Activated gamma-delta T cell treated with Interleukin-2 at 50 U/mL for 16 hours (primary cell): ENCODE results near the gene TBC1D2B.
A peak's percentile ranks its signal among the peaks of the same experiment; 100 is the strongest.

Experiments used
- DNase-seq: peaks from one replicate; pipeline ENCODE4 v3.0.0-alpha.2; 2020

The TBC1D2B gene

GRCh38 chr15:78024519-78024870 lies 53.0 kb downstream of the TBC1D2B start:
- DNase-seq: no peak

DNA sequence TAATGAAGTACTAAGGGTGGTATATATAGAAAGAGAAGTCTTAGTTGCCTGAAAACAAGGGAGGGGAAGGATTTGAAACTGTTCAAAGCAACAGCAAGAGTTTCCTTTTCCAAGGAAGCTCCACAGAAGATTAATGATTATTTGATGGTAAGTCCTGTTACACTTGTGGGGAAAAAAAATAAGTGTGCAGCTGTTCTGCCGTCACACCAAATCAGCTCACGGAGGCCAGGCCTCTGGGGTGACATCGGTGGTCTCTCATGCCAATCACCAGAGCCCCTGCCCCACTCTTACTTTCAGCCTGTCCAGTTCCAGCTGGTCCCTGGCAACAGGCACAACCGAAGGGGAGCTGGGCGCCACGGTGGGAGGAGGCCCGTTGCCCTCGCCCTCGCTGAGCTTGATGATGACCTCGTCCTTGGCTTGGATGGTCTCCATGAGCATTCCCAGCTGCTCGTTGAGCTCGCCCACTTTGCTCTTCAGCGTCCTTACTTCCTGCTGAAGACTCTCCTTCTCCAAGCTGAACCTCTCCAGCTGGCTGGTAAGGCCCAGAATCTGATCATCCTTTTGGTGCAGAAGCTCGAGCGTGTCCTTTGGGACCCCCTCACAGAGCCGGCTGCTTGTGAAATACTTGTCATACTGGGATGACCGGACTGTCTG lies 53.5 kb downstream of the TBC1D2B start:
- no peak for DNase-seq

DNA sequence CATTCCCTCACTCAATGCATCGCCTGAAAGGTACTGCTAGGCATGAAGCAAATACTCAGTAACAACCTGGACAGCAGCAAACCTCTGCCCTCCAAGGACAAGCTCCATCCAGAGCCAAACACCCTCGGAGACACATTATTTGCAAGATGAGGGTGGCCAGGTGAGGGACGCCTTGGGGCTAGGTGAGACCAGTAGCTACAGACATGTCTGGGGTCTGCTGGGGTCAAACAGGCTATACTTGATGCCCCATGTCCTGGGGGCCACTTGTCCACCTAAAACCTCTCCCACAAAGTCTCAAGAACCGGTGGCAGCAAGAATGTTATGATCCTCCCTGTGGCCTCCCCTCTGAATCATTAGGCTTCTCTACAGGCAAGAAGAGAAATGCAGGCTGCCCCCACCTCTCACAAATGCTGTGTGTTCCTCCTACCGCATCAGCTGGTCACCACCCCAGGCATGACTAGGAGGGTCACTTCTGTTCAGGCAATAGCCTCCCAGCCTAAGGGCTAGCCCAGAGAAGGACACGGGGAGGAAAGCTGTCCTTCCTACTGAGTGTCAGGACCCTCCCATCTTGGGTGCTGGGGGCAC lies 54.3 kb downstream of the TBC1D2B start:
- no peak for DNase-seq

DNA sequence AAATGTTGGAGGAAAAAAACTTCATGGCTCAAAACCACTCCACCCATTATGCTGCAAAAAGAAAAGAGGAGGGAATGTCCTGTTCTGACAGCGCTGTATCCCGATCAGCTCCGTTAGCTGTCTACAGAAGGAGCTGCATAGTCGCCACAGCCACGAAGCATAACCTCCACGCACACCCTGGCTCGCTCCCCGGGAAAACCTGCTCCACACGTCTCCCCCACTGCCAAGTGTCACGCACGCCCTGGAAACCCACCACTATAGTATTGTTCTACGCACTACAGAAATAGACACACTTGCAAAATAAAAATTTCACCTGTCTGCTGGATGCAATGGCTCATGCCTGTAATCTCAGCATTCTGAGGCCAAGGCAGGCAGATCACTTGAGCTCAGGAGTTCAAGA lies 55.8 kb downstream of the TBC1D2B start:
- no peak for DNase-seq

- no peak for DNase-seq
Measured at GRCh38 chr15:78020007-78020406, 57.5 kb downstream of the TBC1D2B start.

GRCh38 chr15:78018946-78019644 lies 58.4 kb downstream of the TBC1D2B start:
- no peak for DNase-seq

DNA sequence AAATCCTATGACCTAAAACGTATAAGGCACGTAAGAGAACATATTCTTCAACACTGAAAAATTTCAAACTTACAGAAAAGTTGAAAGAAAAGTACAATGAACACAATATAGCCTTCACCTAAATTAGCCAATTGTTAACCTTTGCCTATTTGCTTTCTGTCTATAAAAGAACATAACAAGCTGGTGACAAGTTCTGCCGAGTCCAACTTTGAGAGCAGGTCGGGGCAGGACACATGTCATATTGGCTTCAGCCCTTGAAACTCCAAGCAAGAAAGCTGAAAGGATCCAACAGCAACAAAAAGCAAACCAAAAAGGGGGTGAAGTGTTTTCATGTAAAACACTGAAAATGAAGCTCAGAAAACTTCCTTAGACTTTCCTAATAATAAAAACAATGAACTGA lies 59.1 kb downstream of the TBC1D2B start:
- no peak for DNase-seq

DNA sequence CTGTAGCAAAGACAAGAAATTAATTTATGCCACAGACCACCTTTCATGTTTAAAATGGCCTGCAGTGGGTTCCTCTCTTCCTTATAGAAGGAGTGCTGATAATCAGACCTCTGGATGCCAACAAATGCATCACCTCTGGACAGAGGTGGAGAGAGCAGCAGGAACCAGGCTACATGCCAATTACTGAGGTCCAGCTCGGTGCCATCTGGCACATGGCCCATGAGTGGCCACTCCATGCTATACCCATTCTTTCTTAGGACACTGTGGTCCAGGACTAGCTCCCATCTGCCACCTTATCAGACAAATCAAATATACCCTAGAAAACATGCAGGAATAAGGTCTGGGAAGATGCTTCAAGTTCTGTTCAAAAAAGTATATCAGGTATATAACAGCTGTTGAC lies 60.7 kb downstream of the TBC1D2B start:
- no peak for DNase-seq

GRCh38 chr15:78012643-78013077 lies 64.9 kb downstream of the TBC1D2B start:
- DNase-seq: no peak

DNA sequence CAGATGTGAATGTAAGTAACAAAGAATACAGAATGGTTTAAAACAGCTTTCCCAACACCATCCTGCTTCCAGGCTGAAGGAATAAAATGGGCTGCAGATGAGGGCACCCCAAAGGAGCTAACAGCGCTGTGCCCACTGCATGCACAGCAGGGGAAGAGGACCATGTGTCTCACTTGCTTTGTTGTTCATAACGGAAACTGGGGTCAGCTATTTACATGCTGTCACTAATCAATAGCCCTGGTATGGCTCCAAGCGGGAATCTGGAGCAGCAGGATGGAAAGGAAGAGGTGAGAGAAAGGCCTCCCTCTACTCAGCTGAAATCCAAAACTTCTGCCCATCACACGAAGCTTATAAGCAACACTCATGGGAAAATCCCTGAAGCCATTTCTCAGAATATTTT lies 67.4 kb downstream of the TBC1D2B start:
- no peak for DNase-seq

DNA sequence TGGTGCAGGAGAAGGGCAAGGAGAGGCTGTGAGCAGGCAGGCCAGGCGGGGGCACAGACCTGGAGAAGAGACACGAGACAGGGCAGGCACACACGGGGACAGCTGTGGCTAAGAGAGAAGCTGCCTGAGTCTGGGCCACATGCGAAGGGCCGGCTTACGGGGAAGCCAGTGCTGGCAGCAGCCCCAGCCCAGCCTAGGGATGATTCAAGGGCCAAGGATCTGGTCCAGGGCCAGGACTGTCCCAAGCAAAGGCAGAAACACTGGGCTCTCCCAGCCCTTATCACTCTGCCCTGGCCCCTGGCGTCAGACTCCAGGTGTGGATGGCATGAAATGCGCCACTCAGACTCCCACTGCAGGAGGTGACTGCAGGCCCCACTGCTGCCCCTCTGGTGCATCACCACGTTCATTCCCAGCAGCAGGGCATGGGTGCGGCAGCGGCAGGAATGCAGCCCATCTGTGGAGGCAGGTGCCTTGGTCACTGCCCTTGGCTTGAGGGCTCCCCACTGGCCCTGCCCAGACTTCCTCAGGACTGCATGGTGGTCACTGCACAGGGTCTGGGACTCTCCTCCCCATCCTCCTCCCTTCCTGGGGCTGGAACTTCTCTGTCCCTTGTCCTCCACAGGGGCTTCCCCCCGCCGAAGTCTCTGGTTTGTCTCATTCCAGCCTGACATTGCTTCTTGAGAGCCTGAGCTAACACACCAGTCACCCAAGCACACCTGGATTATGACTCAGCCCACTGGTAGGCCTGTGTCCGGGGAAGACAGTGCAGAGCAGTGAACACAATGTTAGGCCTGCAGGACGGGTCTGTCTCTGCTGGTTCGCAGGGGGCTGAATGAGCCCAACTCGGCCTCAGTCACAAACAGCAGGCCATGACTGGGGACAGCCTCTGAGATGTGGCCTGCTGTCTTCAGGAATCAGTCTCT lies 69.3 kb downstream of the TBC1D2B start:
- DNase-seq: no peak

- DNase-seq: no peak
Measured at GRCh38 chr15:78007211-78007931, 70.1 kb downstream of the TBC1D2B start.

DNA sequence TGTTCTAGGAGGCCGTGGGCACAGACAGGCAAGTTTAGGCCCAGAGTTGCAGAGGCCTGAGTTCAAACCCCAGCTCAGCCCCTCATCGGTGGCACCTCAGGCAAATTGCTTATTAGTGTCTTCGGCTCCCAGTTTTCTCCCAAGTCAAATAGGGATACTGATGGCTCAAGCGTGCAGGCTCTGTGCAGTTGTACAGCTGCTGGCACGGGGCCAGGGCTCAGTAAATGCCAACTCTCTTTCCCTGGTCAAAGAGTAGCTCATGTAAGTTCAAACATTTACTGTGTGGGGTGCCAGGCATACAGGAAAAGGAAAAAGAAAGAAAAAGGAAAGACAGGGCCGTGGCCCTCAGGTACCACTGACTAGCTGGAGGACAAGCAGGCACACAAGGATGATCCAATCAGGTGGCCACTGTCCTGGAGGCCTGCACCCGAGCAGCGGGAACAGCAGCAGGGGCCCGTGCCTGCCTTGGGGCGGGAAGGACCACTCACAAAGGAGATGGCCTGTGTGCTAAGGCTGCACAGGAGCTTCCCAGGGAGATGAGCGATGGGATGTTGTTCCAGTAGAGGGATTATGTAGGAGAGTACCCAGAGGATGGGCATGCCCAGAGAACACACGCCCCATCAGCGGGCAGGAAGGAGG lies 70.8 kb downstream of the TBC1D2B start:
- no peak for DNase-seq

DNA sequence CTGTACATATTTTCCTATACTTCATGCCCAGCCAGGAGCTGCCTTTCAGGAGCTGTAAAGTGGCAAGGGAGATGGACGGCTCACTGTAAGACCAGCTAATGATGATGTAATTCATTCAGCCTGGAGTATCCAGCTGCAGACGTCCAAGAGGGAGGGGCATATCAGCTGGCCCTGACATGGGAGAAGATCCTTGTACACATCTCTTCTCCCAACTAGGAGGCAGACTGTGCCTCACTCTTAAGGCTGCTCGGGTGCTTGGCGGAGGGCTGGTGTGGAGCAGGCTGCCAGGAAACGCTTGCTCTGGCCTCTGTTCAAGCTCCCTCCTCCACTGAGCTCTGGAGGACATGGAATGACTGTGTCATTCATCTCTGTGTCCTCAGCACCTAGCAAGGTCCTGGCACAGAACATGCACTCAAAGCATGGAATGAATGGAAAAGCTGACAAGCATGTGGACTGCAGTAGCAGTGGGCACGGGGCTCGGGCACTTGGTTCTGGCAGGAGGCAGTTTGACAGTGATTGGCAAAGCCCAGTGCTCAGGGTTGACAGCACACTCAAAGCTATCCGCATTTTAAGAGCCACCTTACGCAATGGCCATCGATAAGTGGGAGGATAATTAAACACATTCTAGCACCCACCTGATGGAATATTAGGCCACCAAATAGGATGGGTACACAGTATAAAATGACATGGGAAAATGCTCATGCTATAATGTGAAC lies 72.4 kb downstream of the TBC1D2B start:
- DNase-seq: no peak

- DNase-seq: no peak
Measured at GRCh38 chr15:78004222-78004727, 73.2 kb downstream of the TBC1D2B start.

DNA sequence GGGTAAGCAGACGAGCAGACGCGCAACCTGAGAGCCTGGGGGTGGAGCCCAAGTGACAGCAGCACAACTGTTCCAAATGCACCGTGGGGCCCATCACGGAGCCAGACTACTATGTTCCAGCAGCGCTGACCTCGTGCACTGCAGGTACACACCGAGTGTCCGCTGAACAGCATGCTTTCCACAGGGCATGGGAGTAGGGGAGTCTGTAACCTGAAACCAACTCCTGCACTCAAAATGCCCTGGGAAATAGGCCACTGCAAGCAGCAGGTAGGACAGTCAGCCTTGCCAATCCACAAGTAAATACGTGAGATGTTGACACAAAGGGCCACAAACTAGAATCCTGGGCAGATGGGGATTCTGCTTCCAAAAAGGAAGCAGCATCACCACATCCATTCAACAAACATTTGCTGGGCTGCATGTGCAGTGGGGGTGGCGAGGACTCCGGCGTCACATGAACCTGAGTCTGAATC lies 73.9 kb downstream of the TBC1D2B start:
- DNase-seq: no peak

- no peak for DNase-seq
Measured at GRCh38 chr15:78002996-78003395, 74.5 kb downstream of the TBC1D2B start.

DNA sequence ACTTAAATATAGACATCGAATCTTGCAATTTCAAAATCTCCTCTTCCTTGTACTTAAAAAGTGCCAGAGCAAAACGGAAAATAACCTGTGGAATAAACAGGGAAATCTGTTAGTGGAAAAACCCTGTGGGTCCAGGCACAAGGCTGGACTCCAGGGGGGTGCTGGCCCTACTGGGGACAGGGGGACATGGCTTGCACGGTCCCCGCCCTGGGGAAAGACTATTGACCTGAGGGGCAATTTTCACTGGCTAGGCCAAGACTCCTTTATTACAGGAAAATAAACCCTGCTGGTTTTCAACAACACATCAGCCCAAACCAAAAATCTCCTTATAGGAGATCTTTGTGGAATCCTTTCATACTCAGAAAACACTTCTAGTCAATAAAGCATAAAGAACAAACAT lies 75.9 kb downstream of the TBC1D2B start:
- no peak for DNase-seq

DNA sequence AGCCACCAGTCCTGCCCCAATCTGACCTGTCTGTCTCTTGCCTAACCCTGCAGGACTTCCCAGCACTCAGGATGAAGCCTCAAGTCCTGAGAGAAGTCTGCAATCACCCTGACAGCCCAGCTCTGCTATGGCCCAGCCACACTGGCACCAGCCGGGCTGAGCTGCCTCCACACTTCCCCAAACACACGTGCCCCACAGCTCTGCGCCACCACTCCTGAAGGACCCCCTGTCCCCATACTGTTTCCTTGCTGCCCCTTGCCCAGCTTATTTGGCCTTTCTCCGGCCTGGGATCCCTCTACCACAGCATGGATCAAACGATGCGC lies 76.6 kb downstream of the TBC1D2B start:
- no peak for DNase-seq

DNA sequence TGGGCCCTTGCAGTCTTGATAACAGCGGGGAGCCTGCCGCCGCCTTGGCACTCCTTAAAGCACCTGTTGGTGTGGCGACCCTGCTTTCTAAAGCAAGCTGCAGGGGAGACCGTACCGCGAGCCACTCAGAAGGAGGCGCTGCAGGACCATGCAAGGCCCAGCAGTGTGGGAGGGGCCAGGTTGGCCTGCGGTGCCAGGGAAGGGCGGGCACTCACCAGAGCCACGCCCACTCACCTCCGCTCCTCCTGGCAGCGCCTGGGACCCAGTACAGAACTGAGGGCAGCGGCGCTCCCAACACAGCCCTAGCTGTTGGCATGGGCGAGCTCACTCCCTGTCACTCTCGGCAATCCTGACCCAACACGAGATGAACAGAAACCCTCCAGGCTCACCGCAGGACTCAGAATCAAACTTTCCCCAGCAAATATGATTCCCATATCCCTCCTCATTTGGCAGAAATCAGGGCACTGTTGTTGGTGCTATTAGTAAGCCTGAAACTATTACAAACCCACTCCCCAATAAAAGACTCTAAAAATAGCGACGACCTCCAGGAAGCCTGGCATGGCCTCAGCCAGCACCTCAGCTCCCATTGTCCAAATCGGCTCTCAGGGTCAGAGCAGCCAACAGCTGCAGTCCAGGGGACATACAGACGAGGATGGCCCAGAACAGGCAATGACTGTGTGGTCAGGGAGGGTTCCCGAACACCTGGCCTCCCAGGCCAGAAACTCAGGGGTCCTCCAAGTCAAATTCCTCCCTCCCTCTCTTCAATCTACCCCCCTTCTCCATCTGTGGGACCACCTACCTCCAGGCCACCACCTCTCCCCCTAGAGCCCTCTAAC lies 77.2 kb downstream of the TBC1D2B start:
- DNase-seq: peak; percentile 64
